OCI-LY7 (cell line): ENCODE results near the gene LFNG. TPM values are rescaled to one million over a fixed set of nuclear protein-coding genes. Genes with fewer than 3 reads are reported as not detected.

ENCODE experiments used
- BruUV-seq: library from RNA; stranded (reverse); fragments of 400-500 nt; replicated peaks from 2 replicates; lab custom pipeline; 2021; lab: Mats Ljungman, UMichigan
- CTCF ChIA-PET: fragments of 300-600 bp; sonication (Branson Sonifier 250); formaldehyde crosslinking; loops from one replicate; lab custom pipeline; 2022; ENCODE audit warnings: antibody characterized with exemption; ENCODE audit not compliant: unreplicated experiment; lab: Charles Lee
- POLR2A ChIA-PET: fragments of 300-600 bp; sonication (Branson Sonifier 250); formaldehyde crosslinking; loops from one replicate; lab custom pipeline; 2022; ENCODE audit warnings: antibody characterized with exemption; lab: Charles Lee
- DNase-seq: peaks from one replicate; pipeline ENCODE4 v3.0.0-alpha.2; 2015; ENCODE audit warnings: low spot score
- H2AFZ ChIP-seq: fragments of 200-600 bp; sonication (generic), shearing (Covaris generic); 2 replicates; pipeline ENCODE4 v1.6.1; 2014; ENCODE audit warnings: mild to moderate bottlenecking, antibody characterized with exemption, low read length, moderate library complexity
- H3K27ac ChIP-seq: fragments of 200-600 bp; sonication (generic); 2 replicates; pipeline ENCODE4 v1.5.1; 2014; ENCODE audit warnings: mixed run types, low read depth, mild to moderate bottlenecking, moderate library complexity, low read length, inconsistent platforms; ENCODE audit not compliant: poor library complexity, severe bottlenecking
- H3K36me3 ChIP-seq: fragments of 200-600 bp; sonication (generic); 2 replicates; pipeline ENCODE4 v1.6.1; 2014; ENCODE audit warnings: mild to moderate bottlenecking, antibody characterized with exemption, low read length, moderate library complexity, mixed read lengths; ENCODE audit not compliant: insufficient read depth
- H3K4me1 ChIP-seq: fragments of 200-600 bp; sonication (generic); 2 replicates; pipeline ENCODE4 v1.5.1; 2014; ENCODE audit warnings: mild to moderate bottlenecking, low read length; ENCODE audit not compliant: insufficient read depth, poor library complexity, severe bottlenecking
- H3K4me2 ChIP-seq: fragments of 200-600 bp; sonication (generic); 2 replicates; pipeline ENCODE4 v1.6.1; 2014; ENCODE audit warnings: mild to moderate bottlenecking, low read length
- H3K4me3 ChIP-seq: fragments of 200-600 bp; sonication (generic); 2 replicates; pipeline ENCODE4 v1.5.1; 2014; ENCODE audit warnings: mild to moderate bottlenecking, low read depth, low read length; ENCODE audit not compliant: poor library complexity, severe bottlenecking
- H3K79me2 ChIP-seq: fragments of 200-600 bp; sonication (generic); 2 replicates; pipeline ENCODE4 v1.6.1; 2016; ENCODE audit warnings: low read depth, mild to moderate bottlenecking, low read length, moderate library complexity, mixed read lengths; ENCODE audit not compliant: insufficient read depth
- H3K9me2 ChIP-seq: fragments of 200-600 bp; sonication (generic); 2 replicates; pipeline ENCODE4 v1.6.1; 2016; ENCODE audit warnings: mild to moderate bottlenecking, low read length, mixed read lengths; ENCODE audit not compliant: insufficient read depth
- H3K9me3 ChIP-seq: fragments of 200-600 bp; sonication (generic); 2 replicates; pipeline ENCODE4 v1.6.1; 2014; ENCODE audit warnings: mild to moderate bottlenecking, mixed run types, low read length, mixed read lengths
- H4K20me1 ChIP-seq: fragments of 200-600 bp; sonication (generic); 2 replicates; pipeline ENCODE4 v1.6.1; 2014; ENCODE audit warnings: mild to moderate bottlenecking, antibody characterized with exemption, low read length, moderate library complexity, mixed read lengths; ENCODE audit not compliant: insufficient read depth
- EZH2phosphoT487 ChIP-seq: fragments of 200-600 bp; sonication (generic); IDR thresholded peaks from 2 replicates; pipeline ENCODE4 v1.6.1; 2018; ENCODE audit warnings: low read depth, borderline replicate concordance, mild to moderate bottlenecking, mixed run types, antibody characterized with exemption, low read length, moderate library complexity, mixed read lengths
- intact Hi-C: fragments of 100-400 bp; cut with micrococcal nuclease; formaldehyde crosslinking; loops from one replicate; pipeline ENCODE4 v1.10.0; 2022; ENCODE audit not compliant: unreplicated experiment
- total RNA-seq, 2 experiments: library from RNA; depleted of rRNA in 1 of 2; stranded (reverse); fragments of >200 nt in 1 of 2; shearing (Covaris generic) in 1 of 2; gene quantifications; 2 replicates each; pipeline ENCODE4 v1.2.3, GENCODE V29; 2014 to 2022
- TF ChIP-seq, protein P1 (sequence below): fragments of 200-600 bp; sonication (generic); conservative IDR thresholded peaks from 2 replicates; pipeline ENCODE4 v1.5.1; 2014; ENCODE audit warnings: mild to moderate bottlenecking, antibody characterized with exemption, low read length, moderate library complexity, mixed read lengths

The LFNG gene
- total RNA-seq, 2 experiments from 2014 or later = 1.2 to 2.1 TPM

DNA sequence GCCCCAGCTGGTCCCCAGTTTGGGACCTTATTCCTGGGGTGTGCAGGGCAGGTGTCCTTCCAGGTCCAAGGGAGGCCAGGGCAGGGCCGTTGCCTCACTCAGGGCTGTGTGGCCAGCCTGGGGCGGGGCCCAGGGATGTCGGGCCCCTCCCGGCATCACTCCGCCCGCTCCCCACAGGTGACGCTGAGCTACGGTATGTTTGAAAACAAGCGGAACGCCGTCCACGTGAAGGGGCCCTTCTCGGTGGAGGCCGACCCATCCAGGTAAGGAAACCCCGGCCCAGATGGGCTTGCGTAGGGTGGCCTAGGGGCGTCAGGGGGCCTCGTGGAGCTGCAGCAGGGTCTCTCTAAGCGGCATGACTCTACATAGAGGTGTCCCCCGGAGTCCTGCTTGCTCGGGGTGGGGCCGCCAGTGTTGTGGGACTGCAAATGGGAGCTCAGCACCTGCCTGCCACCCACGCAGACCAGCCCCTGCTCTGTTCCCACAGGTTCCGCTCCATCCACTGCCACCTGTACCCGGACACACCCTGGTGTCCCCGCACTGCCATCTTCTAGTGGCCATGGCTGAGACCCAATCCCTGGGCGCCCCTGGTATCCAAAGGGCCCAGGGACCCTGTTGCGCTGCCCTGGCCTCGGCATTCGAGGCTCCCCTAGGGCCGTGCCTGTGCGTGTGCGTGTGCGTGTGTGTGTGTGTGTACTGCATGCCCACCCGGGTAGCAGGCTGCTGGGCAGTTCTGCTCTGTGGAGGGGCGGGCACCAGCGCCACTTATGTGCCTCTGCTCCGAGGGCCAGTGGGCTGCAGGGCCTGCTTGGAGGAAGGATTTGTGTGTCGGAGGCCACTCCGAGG is 7.3 kb downstream of the LFNG start:
- POLR2A ChIA-PET = no interaction called here
- no peak overlapping the region for H3K27ac ChIP-seq
- TF ChIP-seq, protein P1, sequence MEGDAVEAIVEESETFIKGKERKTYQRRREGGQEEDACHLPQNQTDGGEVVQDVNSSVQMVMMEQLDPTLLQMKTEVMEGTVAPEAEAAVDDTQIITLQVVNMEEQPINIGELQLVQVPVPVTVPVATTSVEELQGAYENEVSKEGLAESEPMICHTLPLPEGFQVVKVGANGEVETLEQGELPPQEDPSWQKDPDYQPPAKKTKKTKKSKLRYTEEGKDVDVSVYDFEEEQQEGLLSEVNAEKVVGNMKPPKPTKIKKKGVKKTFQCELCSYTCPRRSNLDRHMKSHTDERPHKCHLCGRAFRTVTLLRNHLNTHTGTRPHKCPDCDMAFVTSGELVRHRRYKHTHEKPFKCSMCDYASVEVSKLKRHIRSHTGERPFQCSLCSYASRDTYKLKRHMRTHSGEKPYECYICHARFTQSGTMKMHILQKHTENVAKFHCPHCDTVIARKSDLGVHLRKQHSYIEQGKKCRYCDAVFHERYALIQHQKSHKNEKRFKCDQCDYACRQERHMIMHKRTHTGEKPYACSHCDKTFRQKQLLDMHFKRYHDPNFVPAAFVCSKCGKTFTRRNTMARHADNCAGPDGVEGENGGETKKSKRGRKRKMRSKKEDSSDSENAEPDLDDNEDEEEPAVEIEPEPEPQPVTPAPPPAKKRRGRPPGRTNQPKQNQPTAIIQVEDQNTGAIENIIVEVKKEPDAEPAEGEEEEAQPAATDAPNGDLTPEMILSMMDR = no peak
- no peak for TF ChIP-seq EZH2phosphoT487
- no peak overlapping the region for H3K4me3 ChIP-seq
- intact Hi-C loops = no loop called here
- H3K4me1 ChIP-seq = peaks cover 41% of the 10 kb centered on the region
- no peaks in the 10 kb centered on the region for H4K20me1 ChIP-seq
- CTCF ChIA-PET = no interaction called here
- DNase-seq = no peak
- BruUV-seq = no TSS peak
- H3K79me2 ChIP-seq = no peaks in the 10 kb centered on the region
- H3K9me3 ChIP-seq = no peaks in the 10 kb centered on the region
- no peak overlapping the region for H2AFZ ChIP-seq
- no peaks in the 10 kb centered on the region for H3K36me3 ChIP-seq
- no peak overlapping the region for H3K4me2 ChIP-seq
- H3K9me2 ChIP-seq = no peaks in the 10 kb centered on the region

DNA sequence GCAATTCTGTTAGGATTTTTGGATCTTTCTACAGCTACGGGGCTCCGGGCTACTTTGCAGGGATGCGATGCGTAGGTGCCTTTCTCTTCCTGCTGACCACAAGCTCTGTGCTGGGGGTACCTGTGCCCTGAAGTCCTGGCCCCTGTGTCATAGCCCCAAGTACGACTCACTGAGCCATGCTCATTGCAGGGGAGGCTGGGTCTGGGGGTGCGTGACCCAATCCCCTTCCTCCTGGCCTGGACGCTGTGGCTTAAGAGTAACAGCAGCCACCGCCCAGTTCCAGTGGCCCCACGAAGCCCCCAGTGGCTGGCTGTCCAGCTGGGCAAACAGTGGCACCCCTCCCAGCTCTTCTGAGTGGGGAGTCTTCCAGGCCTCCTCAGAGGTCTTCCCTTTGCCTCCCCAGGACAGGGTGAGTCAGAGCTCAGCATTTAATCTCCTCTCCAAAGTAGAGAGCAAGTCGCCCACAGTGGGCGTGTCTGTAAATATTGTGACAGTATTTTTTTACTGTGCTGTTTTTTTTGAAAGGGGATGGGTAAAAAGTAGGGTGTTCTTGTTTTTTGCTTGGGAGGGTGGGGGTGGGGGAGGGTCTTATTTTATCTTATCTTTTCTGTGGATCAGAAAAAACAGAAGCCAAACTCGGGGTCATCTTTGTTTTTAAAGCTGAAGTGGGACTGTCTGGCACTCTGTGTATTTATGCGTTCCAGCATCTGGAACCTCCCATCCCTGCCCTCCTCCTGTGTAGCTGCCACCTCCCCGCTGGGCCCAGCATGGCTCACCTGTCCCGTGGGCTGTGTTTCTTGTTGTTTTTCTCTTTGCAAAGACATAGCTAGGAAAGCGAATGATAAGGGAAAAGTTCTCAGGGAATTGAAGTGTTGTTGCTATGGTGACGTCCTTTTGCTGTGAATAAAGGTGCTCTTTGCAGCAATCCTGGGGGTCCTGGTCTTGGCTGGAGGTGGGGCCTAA is 8.2 kb downstream of the LFNG start:
- Histone ChIP-seq H3K4me1 (peaks cover 32% of the 10 kb centered on the region), H2AFZ (peak overlapping the region; percentile 83; the same call in 1 of the 2 replicates), H3K79me2 (no peaks in the 10 kb centered on the region), H3K9me2 (no peaks in the 10 kb centered on the region), H4K20me1 (no peaks in the 10 kb centered on the region), H3K4me3 (no peak overlapping the region), H3K36me3 (no peaks in the 10 kb centered on the region), H3K9me3 (no peaks in the 10 kb centered on the region), H3K4me2 (peak overlapping the region; percentile 55; the same call in 1 of the 2 replicates), H3K27ac (no peak overlapping the region)
- intact Hi-C loops = no loop called here
- ChIA-PET POLR2A (interaction anchor here (0.6 to 2.7 kb wide), 2 partner anchors 17 to 180 kb away, joined by 4 to 10 read pairs; no protein-coding TSS in a partner anchor), CTCF (no interaction called here)
- DNase-seq = no peak
- no TSS peak for BruUV-seq
- no peak for TF ChIP-seq EZH2phosphoT487
- TF ChIP-seq, protein P1 = no peak
